ENCODE results near the gene DYNC1LI2.

- TF ChIP-seq, protein P1, sequence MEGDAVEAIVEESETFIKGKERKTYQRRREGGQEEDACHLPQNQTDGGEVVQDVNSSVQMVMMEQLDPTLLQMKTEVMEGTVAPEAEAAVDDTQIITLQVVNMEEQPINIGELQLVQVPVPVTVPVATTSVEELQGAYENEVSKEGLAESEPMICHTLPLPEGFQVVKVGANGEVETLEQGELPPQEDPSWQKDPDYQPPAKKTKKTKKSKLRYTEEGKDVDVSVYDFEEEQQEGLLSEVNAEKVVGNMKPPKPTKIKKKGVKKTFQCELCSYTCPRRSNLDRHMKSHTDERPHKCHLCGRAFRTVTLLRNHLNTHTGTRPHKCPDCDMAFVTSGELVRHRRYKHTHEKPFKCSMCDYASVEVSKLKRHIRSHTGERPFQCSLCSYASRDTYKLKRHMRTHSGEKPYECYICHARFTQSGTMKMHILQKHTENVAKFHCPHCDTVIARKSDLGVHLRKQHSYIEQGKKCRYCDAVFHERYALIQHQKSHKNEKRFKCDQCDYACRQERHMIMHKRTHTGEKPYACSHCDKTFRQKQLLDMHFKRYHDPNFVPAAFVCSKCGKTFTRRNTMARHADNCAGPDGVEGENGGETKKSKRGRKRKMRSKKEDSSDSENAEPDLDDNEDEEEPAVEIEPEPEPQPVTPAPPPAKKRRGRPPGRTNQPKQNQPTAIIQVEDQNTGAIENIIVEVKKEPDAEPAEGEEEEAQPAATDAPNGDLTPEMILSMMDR (conservative IDR thresholded peaks at IDR 0.05 in 1 of 2, IDR thresholded peaks at IDR 0.05 in 1 of 2; ENCODE audit: extremely low read depth in 1 of 2, insufficient read depth in 1 of 2, low read depth in 1 of 2, low read length in 2 of 2): no peak
- TF ChIP-seq EZH2 (IDR thresholded peaks at IDR 0.05; ENCODE audit: borderline replicate concordance, low read length): no peak
These were observed 9.2 kb downstream of the DYNC1LI2 start for GRCh38 chr16:66741950-66742808.
